AG09319 (cell line): ENCODE data around the gene ITGA11.

Experiments used
- DNase-seq: peaks from one replicate; pipeline ENCODE4 v3.0.0-alpha.2; 2010; ENCODE audit warnings: low read depth; ENCODE audit errors: extremely low read depth
- TF ChIP-seq, protein P1 (sequence below): IDR thresholded peaks from 2 replicates; pipeline ENCODE4 v1.5.1; 2011; ENCODE audit warnings: low read depth, mild to moderate bottlenecking, inconsistent platforms, low read length, moderate library complexity

Gene ITGA11

DNA sequence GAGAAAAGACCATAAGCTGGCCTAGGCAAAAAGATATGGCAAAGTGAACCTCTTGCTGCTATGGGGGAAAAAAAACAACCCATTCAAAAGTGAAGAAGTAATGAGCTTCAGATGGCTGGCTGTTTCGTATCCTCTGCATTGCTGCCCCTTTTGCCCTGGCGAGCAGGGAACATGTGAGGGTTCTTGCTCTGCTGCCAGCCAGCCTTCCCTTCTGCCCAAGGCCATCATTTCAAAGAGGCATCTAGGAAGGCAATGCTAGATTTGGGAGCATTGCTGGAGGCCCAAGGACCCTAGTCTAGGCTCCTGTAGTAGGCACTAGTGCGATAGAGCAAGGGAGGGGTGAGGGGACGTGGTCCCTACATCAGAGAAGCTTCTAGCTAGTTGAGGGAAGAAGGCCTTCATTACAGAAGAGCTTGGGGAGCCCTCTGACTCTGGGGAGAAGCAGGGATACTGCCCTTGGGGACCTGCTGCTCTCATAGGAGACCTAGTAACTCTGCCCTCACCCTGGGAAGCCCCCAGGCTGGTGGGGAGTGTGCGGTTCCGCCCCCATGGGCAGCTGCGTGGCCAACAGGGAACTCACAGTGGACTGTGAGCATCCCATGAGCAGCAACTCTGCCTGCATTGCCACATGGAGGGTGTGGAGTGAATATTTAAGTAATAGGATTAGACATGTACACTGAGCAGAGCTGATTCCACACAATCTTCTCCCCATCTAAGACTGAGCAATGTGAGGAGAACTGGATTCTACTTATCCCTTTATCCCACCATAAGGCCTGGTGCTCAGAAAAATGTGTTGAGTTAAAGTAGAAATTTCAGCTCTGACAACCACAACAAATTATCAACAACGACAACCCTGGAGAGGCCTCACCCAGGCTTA, 21.3 kb downstream of the ITGA11 start:
- TF ChIP-seq, protein P1, sequence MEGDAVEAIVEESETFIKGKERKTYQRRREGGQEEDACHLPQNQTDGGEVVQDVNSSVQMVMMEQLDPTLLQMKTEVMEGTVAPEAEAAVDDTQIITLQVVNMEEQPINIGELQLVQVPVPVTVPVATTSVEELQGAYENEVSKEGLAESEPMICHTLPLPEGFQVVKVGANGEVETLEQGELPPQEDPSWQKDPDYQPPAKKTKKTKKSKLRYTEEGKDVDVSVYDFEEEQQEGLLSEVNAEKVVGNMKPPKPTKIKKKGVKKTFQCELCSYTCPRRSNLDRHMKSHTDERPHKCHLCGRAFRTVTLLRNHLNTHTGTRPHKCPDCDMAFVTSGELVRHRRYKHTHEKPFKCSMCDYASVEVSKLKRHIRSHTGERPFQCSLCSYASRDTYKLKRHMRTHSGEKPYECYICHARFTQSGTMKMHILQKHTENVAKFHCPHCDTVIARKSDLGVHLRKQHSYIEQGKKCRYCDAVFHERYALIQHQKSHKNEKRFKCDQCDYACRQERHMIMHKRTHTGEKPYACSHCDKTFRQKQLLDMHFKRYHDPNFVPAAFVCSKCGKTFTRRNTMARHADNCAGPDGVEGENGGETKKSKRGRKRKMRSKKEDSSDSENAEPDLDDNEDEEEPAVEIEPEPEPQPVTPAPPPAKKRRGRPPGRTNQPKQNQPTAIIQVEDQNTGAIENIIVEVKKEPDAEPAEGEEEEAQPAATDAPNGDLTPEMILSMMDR = no peak
- DNase-seq = no peak

DNA sequence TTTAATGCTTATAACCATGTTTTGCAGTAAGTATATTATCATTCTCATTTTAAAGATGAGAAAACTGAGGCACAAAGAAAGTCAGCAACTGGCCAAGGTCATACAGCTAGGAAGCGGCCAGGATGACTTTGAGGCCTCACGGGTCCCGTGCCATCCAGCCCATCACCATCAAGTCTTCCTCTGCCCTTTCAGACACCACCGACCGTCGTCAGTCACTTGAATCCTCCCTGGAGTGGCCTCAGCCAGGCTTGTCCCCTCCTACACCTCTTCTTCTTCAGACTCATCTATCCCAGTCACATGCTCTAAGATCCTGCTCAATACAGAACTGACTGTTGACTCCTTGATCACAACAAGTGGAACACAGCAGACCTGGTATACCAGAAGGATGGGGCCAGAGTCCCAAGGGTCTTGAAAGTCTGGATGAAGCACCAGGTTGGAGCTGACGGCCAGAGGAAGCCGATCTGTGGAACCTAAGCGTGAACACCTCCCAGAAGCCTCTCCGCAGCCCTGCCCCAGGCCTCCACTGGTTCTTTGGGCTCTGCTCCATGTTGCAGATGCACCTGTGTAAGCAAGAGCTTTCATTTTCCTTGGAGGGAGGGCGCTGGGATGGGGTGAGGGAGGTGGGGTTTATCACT, 22.1 kb downstream of the ITGA11 start:
- TF ChIP-seq, protein P1 = no peak
- no peak for DNase-seq

DNA sequence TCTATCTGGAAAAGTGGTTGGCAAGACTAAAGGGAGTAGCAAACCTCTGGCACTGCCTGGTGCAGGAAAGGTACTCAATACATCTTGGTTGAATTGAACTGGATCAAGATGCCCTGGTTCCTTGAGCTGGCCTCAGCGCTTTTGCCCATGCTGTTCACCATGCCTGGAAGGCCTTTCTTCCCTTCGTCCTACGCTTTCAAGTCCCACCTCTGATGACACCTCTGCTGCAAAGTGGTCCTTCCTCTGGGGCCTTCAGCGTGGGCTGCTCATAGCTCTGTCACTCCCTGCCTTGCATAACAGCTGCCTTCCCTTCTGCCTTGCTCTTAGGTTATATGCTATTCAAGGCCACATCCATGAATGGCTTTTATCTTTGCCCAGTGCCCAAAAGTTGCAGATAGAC, 23.0 kb downstream of the ITGA11 start:
- no peak for DNase-seq
- TF ChIP-seq, protein P1 = no peak

DNA sequence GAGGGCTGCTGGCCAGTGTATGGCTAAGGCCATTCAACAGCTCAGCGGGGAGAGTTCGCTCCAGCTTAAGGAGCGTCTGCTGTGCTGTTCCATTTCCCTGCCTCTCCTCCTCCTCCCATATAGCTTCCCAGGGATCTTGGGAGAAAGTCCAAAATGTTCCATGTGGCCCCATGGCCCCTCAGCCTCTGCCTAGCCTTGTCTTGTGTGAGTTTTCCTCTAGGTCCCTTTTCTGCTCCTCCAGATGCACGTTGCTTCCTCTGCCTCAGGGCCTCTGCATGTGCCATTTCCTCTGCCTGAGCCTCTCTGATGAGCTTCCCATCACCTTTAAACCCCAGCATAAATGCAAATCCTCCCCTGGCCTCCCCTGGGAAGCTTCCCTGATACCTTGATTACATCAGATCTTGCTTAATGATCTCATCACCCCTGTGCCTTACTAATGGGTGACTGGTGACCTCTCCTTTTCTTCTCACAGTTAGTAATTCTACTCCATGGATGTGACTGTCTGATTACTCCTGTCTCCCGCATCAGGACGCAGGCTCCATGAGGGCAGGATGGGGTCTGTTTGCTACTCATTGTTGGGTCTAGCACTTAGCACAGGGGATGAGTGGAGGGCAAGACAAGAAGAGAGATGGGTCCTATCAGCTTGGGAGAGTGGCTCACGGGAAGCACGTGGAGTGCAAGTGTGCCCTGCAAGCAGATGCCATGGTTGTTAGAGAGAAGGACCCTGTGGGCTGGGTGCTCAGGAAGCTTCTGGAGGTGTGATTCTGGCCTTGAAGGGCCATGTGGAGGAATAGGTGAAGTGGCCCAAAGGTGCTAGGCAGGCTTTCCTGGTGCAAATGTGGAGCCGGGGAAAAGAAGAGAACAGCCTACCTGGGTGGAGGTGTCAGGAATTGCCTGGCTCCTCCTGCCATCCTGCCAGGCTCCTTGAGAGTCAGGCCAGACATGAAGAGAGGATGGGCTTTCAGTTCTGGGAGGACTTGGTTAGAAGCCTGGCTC, 23.8 kb downstream of the ITGA11 start:
- no peak for DNase-seq
- TF ChIP-seq, protein P1 = no peak

DNA sequence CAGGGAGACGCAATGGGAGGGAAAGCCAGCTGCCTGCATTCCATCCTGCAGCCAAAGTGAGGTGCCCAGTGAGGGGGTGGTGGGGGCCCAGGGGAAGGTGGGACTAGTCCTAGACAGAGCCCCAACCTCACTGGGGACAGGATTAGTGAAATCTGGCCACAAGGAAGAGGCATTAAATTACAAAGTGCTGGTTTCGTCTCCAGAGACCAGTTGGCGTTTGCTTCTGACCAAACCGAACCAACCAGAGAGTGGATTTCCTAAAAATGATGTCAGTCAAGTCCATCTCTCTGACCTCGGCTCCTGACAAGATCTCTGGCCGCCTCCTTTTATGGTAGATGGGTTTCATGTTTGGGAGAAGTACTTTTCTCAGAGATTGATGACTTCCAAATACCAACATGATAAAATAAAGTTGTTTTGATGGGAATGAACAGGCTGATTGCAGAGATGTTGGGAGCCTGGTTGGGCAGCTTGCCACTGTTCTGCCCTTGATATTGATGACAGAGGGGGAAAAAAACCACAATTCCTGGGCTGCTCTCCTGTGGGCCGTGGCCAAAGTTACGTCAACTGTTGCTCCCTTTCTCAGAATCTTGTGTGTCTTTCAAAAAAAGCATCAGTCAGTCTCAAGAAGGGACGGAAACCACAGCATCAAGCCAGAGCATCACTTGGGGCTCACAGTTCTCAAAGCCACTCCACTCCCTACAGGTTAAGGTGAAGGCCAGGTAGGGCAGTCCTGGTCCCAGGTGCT, 24.6 kb downstream of the ITGA11 start:
- no peak for DNase-seq
- TF ChIP-seq, protein P1 = no peak

DNA sequence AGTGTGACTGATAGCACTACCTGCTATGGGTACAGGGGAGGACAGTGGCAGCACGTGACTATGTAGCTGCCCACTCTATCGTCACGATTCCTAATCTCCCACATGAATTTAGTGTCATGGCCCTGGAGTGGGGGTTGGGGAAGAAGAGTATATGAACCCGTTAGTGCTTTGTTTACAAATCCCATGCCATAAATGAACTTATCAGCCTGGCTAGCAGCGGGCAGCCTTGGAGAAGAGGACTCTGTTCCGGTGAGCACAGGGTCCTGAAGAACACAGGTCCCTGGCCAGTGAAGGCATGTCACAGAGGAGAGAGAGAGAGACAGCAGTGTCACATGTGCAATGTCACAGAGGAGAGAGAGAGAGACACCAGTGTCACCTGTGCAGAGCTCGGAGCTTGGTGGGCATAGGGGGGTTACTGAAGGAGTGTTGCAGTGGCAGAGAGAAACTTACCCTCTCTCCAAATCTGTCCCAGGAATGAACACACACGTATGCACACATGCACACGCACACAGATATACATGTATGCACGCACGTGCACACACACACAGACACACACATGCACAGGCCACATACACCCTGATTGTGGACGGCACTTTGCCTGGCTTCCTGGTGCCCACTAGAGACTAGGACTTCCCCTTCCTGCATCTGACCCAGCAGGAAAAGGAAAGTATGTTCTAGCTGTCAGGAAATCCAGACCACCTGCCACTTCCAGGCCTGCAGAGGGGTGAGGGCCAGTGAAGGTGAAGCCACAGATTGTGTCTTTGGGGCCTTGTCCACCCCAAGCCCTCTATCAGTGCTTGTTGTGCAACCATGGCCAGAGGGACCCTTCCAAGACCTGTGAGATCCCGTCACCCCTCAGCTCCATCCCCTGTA, 26.3 kb downstream of the ITGA11 start:
- TF ChIP-seq, protein P1 = no peak
- no peak for DNase-seq
